Stimulated activated CD4-positive, alpha-beta T cell treated with anti-CD3 and anti-CD28 coated beads, Interleukin-15, amount 100 ng/mL, for 1 hour (primary cell): ENCODE results near the gene ERICH6.
"Not testable (repeated sequence)": the region's sequence is repeated elsewhere in the genome, so short reads cannot be mapped to it uniquely, and the experiment has no call there.

Experiments
- DNase-seq, 2 donors: peaks; one replicate each; pipeline ENCODE4 v3.0.0-alpha.2; 2020; ENCODE audit warnings: low read depth in 1 of 2, low spot score in 1 of 2

The ERICH6 gene

GRCh38 chr3:150682824-150683223 is 20.9 kb downstream of the ERICH6 start:
- DNase-seq = no peak

GRCh38 chr3:150682279-150682678 is 21.4 kb downstream of the ERICH6 start:
- no peak for DNase-seq

- no peak for DNase-seq
These were observed 22.7 kb downstream of the ERICH6 start for GRCh38 chr3:150681057-150681456.

- no peak for DNase-seq
These were observed 23.2 kb downstream of the ERICH6 start for GRCh38 chr3:150680562-150680961.

GRCh38 chr3:150675587-150675986 is 28.1 kb downstream of the ERICH6 start:
- DNase-seq = no peak

GRCh38 chr3:150673966-150674365 is 29.8 kb downstream of the ERICH6 start:
- DNase-seq = no peak

GRCh38 chr3:150666167-150666566 is 37.6 kb downstream of the ERICH6 start:
- no peak for DNase-seq

GRCh38 chr3:150663461-150663860 is 40.3 kb downstream of the ERICH6 start:
- no peak for DNase-seq

- no peak for DNase-seq
These were observed 41.1 kb downstream of the ERICH6 start for GRCh38 chr3:150662410-150663200.

GRCh38 chr3:150656316-150656715 is 47.4 kb downstream of the ERICH6 start:
- no peak for DNase-seq

- DNase-seq = no peak
These were observed 50.6 kb downstream of the ERICH6 start for GRCh38 chr3:150653110-150653561.

- no peak for DNase-seq
These were observed 63.5 kb downstream of the ERICH6 start for GRCh38 chr3:150640256-150640655.

- no peak for DNase-seq
These were observed 64.5 kb downstream of the ERICH6 start for GRCh38 chr3:150639262-150639661.

GRCh38 chr3:150636258-150636657 is 67.5 kb downstream of the ERICH6 start:
- DNase-seq = no peak

- no peak for DNase-seq
These were observed 68.2 kb downstream of the ERICH6 start for GRCh38 chr3:150635526-150635925.

- no peak for DNase-seq
These were observed 68.6 kb downstream of the ERICH6 start for GRCh38 chr3:150635076-150635475.

- DNase-seq = no peak
These were observed 72.1 kb downstream of the ERICH6 start for GRCh38 chr3:150631515-150632221.

- DNase-seq = no peak
These were observed 76.2 kb downstream of the ERICH6 start for GRCh38 chr3:150627557-150627956.

- DNase-seq = no peak
These were observed 77.4 kb downstream of the ERICH6 start for GRCh38 chr3:150626148-150626930.

- no peak for DNase-seq
These were observed 79.8 kb downstream of the ERICH6 start for GRCh38 chr3:150623945-150624344.

GRCh38 chr3:150622955-150623354 is 80.8 kb downstream of the ERICH6 start:
- DNase-seq = not testable (repeated sequence)
